HG02970 (cell line): ENCODE results near the gene METTL16.

ENCODE experiments used
- ATAC-seq: cut with Tn5 transposase; IDR thresholded peaks from one replicate; pipeline ENCODE4 v1.9.1; 2021; ENCODE audit warnings: mild to moderate bottlenecking, moderate library complexity, moderate number of reproducible peaks; ENCODE audit not compliant: unreplicated experiment, low FRiP score

The METTL16 gene

DNA sequence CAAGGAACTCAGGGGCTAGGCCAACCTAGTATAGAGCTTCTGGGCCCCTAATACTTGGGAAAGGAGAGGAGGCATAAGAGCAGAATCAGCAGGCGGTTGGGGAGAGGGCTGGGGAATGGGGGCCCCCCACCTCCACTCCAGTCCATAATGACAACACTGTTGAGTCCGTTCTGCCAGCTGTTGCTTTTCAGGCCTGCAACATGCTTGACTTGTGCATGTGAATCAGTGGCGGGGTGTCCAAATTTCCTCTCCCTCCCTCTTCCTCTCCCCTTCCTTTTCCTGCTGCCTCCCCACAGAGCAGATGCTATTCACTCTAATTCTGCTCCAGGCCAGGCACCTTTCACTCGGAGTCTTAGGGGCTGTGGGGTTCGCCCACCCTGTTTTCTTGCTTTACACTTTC, 142.6 kb downstream of the METTL16 start:
- no peak for ATAC-seq

DNA sequence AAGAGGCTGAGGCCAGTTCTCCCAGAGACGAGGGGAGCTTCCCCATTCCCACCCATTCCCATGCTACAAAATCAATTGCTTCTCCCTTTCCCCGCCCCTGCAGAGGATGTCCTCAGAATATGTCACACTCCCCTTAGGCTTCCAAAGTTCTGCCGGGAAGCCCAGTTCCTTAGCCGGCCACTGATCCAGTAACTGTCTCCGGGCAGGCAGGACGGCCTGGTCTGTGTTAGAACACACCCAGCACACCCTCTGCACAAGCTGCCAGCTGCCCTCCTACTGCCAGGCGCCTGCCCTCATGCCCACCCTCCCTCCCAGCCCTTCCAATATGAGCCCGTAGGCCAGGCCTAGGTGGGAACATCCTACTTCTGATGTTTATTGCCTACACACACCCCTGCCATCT, 143.3 kb downstream of the METTL16 start:
- ATAC-seq, result no peak

DNA sequence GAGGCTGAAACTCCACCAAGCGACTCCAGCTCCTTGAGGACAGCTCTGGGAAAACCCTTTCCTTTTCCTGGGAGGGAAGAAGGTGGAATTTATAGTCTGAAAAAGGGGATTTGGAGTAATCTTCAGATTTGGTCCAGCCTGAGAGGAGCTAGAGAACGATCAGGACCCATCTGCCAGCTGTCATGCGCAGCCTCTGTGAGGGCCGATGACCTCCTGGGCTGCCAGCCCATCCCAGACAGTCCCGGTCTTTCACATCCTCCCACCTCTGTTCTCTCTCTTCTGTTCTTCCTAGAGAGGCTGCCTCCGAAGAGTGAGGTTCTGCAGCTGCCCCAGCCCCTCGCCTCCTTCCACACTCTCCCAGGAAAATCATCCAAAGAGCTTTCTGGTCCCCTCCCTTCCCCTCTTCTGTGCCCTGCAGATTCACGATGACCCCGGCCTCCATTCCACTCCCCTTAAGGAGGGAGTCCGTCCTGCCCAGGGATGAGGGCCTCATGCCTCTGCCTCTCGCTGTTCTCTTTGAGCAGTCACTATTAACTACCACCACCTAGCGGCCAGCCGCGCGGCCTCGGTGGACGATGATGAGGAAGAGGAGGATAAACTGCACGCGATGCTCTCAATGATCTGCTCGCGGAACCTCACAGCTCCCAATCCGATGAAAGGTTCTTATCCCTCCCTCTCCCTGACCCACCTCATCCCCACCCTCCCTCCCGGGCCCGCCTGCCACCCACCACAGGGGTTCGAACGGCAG, 144.8 kb downstream of the METTL16 start:
- no peak for ATAC-seq
